Vagina (tissue), 2 donors: Measurements from ENCODE around the gene PTK7. TPM values are rescaled to one million over a fixed set of nuclear protein-coding genes. Genes with fewer than 3 reads are reported as not detected.

Experiments used
- DNase-seq, 2 donors: peaks; one replicate each; pipeline ENCODE4 v3.0.0-alpha.2; 2017; ENCODE audit errors: extremely low spot score in 2 of 2
- H3K27ac ChIP-seq: fragments of 200-600 bp; sonication (generic); one replicate; pipeline ENCODE4 v1.5.1; 2019
- H3K27me3 ChIP-seq: fragments of 200-600 bp; sonication (generic); one replicate; pipeline ENCODE4 v1.5.1; 2019
- H3K36me3 ChIP-seq, 2 donors: fragments of 200-600 bp; sonication (generic); one replicate each; pipeline ENCODE4 v1.5.1; 2017 to 2019
- H3K4me1 ChIP-seq: fragments of 200-600 bp; sonication (generic); one replicate; pipeline ENCODE4 v1.5.1; 2019
- H3K4me3 ChIP-seq, 2 donors: fragments of 200-600 bp; sonication (generic); 1 replicate in 1 of 2; 2 replicates in 1 of 2; pipeline ENCODE4 v1.5.1; 2016 to 2019
- H3K9me3 ChIP-seq: fragments of 200-600 bp; sonication (generic); one replicate; pipeline ENCODE4 v1.5.1; 2019
- POLR2A ChIP-seq, 2 donors: fragments of 450-650 bp; IDR thresholded peaks; one replicate each; pipeline ENCODE4 v1.6.1; 2017; ENCODE audit warnings: antibody characterized with exemption in 2 of 2, mild to moderate bottlenecking in 2 of 2, moderate library complexity in 2 of 2
- POLR2AphosphoS5 ChIP-seq, 2 donors: sonication (generic); formaldehyde crosslinking; IDR thresholded peaks; one replicate each; pipeline ENCODE4 v1.9.0; 2017; ENCODE audit warnings: antibody characterized with exemption in 2 of 2, mild to moderate bottlenecking in 2 of 2, low read depth in 1 of 2; ENCODE audit not compliant: insufficient read depth in 1 of 2
- intact Hi-C: fragments of 100-400 bp; cut with DNase I; formaldehyde crosslinking; loops from one replicate; pipeline ENCODE4 v1.15.1; 2023
- total RNA-seq: library from RNA; depleted of rRNA; stranded (reverse); fragments of >200 nt; gene quantifications from one replicate; pipeline ENCODE4 v1.2.3, GENCODE V29; 2016
- TF ChIP-seq, protein P1 (sequence below), 3 experiments: fragments of 450-650 bp in 2 of 3; fragments of 200-600 bp in 1 of 3; sonication (generic) in 1 of 3; IDR thresholded peaks; one replicate each; pipeline ENCODE4 v1.5.1; 2017 to 2019; ENCODE audit warnings: antibody characterized with exemption in 3 of 3, mild to moderate bottlenecking in 2 of 3, moderate library complexity in 2 of 3

The PTK7 gene
- total RNA-seq, 1 donor from 2014 or later = 62.1 TPM

DNA sequence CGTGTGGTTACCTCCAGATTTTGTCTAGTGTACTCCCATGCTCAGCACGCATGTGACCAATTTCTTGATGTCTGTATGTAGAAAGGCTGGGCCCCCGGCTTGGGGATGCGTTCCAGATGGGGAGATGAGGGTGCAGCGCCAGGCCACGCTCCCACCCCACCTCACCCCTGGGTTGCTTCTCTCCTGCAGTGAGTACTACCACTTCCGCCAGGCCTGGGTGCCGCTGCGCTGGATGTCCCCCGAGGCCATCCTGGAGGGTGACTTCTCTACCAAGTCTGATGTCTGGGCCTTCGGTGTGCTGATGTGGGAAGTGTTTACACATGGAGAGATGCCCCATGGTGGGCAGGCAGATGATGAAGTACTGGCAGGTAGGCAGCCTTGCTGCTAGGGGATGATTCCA, 83.5 kb downstream of the PTK7 start:
- Histone ChIP-seq H3K36me3 (peaks cover 0 to 13% of the 10 kb centered on the region in 2 donors), H3K27ac (no peak overlapping the region), H3K9me3 (no peaks in the 10 kb centered on the region), H3K4me3 (no peak overlapping the region), H3K4me1 (no peaks in the 10 kb centered on the region), H3K27me3 (no peaks in the 10 kb centered on the region)
- TF ChIP-seq POLR2A (IDR thresholded peaks at IDR 0.05) = no peak
- TF ChIP-seq, protein P1, sequence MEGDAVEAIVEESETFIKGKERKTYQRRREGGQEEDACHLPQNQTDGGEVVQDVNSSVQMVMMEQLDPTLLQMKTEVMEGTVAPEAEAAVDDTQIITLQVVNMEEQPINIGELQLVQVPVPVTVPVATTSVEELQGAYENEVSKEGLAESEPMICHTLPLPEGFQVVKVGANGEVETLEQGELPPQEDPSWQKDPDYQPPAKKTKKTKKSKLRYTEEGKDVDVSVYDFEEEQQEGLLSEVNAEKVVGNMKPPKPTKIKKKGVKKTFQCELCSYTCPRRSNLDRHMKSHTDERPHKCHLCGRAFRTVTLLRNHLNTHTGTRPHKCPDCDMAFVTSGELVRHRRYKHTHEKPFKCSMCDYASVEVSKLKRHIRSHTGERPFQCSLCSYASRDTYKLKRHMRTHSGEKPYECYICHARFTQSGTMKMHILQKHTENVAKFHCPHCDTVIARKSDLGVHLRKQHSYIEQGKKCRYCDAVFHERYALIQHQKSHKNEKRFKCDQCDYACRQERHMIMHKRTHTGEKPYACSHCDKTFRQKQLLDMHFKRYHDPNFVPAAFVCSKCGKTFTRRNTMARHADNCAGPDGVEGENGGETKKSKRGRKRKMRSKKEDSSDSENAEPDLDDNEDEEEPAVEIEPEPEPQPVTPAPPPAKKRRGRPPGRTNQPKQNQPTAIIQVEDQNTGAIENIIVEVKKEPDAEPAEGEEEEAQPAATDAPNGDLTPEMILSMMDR (IDR thresholded peaks at IDR 0.05) = no peak
- TF ChIP-seq POLR2AphosphoS5 (IDR thresholded peaks at IDR 0.05; ENCODE audit: insufficient read depth in 1 of 2, low read depth in 1 of 2) = no peak
- intact Hi-C loops = no loop called here
- DNase-seq = no peak

DNA sequence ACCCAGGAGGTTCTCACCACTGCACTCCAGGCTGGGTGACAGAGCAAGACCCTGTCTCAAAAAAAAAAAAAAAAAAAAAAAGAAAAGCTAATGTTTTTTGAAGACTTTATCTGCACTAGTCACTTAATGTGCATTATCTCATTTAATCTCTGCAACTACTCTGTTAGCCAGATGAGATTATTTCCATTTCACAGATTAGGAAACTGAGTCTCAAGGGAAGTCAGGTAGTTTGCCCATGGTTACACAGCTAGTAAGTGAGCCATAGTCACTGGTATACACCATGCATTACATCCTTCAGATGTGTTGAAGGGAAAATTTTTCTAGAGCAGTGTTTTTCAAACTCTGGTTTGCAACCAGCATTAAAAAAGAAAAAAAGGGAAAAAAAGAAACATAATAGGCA, 87.8 kb downstream of the PTK7 start:
- H3K9me3 ChIP-seq = no peaks in the 10 kb centered on the region

GRCh38 chr6:43170417-43170930, 94.4 kb downstream of the PTK7 start:
- TF ChIP-seq POLR2AphosphoS5 (IDR thresholded peaks at IDR 0.05; ENCODE audit: insufficient read depth in 1 of 2, low read depth in 1 of 2) (no peak), POLR2A (IDR thresholded peaks at IDR 0.05) (no peak)
- TF ChIP-seq, protein P1 (IDR thresholded peaks at IDR 0.05) = no peak
- peak overlapping the region; percentile 80 to 88 for H3K4me3 ChIP-seq
- H3K36me3 ChIP-seq = peaks cover 0 to 1% of the 10 kb centered on the region in 2 donors
- intact Hi-C loops = no loop called here
- H3K27me3 ChIP-seq = no peaks in the 10 kb centered on the region
- no peaks in the 10 kb centered on the region for H3K9me3 ChIP-seq
- H3K27ac ChIP-seq = peak overlapping the region; percentile 97
- peaks cover 28% of the 10 kb centered on the region for H3K4me1 ChIP-seq
- DNase-seq = peak in 1 of 2 donors; percentile 92

More for the DNA sequence above, 87.8 kb downstream of the PTK7 start:
- no peak for TF ChIP-seq POLR2AphosphoS5 (IDR thresholded peaks at IDR 0.05; ENCODE audit: insufficient read depth in 1 of 2, low read depth in 1 of 2)
- no peak for TF ChIP-seq POLR2A (IDR thresholded peaks at IDR 0.05)
- TF ChIP-seq, protein P1 (IDR thresholded peaks at IDR 0.05) = no peak
- no peak for DNase-seq
- Histone ChIP-seq H3K4me3 (no peak overlapping the region), H3K27me3 (no peaks in the 10 kb centered on the region), H3K36me3 (peaks cover 0 to 13% of the 10 kb centered on the region in 2 donors), H3K4me1 (no peaks in the 10 kb centered on the region), H3K27ac (no peak overlapping the region)
- intact Hi-C loops = no loop called here

- Histone ChIP-seq H3K4me1 (peaks cover 35% of the 10 kb centered on the region), H3K27me3 (no peaks in the 10 kb centered on the region), H3K36me3 (peaks cover 0 to 8% of the 10 kb centered on the region in 2 donors), H3K9me3 (no peaks in the 10 kb centered on the region), H3K27ac (peak within 1 kb of the TSS; percentile 97), H3K4me3 (peak within 1 kb of the TSS; percentile 80 to 88)
- DNase-seq = peak; percentile 100
- peak; percentile 94 to 97 for TF ChIP-seq POLR2AphosphoS5 (IDR thresholded peaks at IDR 0.05; ENCODE audit: insufficient read depth in 1 of 2, low read depth in 1 of 2)
- TF ChIP-seq POLR2A (IDR thresholded peaks at IDR 0.05) = peak in 1 of 2 donors; percentile 64
- TF ChIP-seq, protein P1 (IDR thresholded peaks at IDR 0.05) = peak in 1 of 3 experiments; percentile 31
- intact Hi-C loops = no loop called here
Measured at GRCh38 chr6:43170931-43171706, 95.0 kb downstream of the PTK7 start, which contains the start of gene SRF. TSS of gene SRF (plus strand) at chr6:43171269. CDS start at chr6:43171657, 388 bp downstream.

GRCh38 chr6:43171707-43172103, 95.6 kb downstream of the PTK7 start:
- TF ChIP-seq, protein P1 (IDR thresholded peaks at IDR 0.05) = no peak
- TF ChIP-seq POLR2AphosphoS5 (IDR thresholded peaks at IDR 0.05; ENCODE audit: insufficient read depth in 1 of 2, low read depth in 1 of 2) = no peak
- no peak for TF ChIP-seq POLR2A (IDR thresholded peaks at IDR 0.05)
- DNase-seq = no peak
- intact Hi-C loops = no loop called here
- H3K9me3 ChIP-seq = no peaks in the 10 kb centered on the region
- peaks cover 35% of the 10 kb centered on the region for H3K4me1 ChIP-seq
- peak overlapping the region; percentile 80 to 88 for H3K4me3 ChIP-seq
- peaks cover 0 to 13% of the 10 kb centered on the region in 2 donors for H3K36me3 ChIP-seq
- H3K27me3 ChIP-seq = no peaks in the 10 kb centered on the region
- peak overlapping the region; percentile 97 for H3K27ac ChIP-seq
